H9 (cell line): Measurements from ENCODE around the gene DMRTB1. TPM values are rescaled to one million over a fixed set of nuclear protein-coding genes. Genes with fewer than 3 reads are reported as not detected.

Experiments used
- DNase-seq: peaks from one replicate; pipeline ENCODE4 v3.0.0-alpha.2; 2017
- H2AFZ ChIP-seq: one replicate; pipeline ENCODE4 v1.6.1; 2013; ENCODE audit warnings: mild to moderate bottlenecking, low read length, control low read depth, moderate library complexity
- H2AK5ac ChIP-seq: 2 replicates; pipeline ENCODE4 v1.6.1; 2013; ENCODE audit warnings: low read length, control low read depth, mixed read lengths; ENCODE audit not compliant: insufficient read length
- H2BK120ac ChIP-seq: one replicate; pipeline ENCODE4 v1.6.1; 2013; ENCODE audit warnings: low read depth, mild to moderate bottlenecking, low read length, control low read depth, inconsistent platforms; ENCODE audit not compliant: poor library complexity, severe bottlenecking
- H2BK12ac ChIP-seq: 2 replicates; pipeline ENCODE4 v1.6.1; 2013; ENCODE audit warnings: low read length, control low read depth, mixed read lengths, low read depth; ENCODE audit not compliant: insufficient read length
- H2BK15ac ChIP-seq: 2 replicates; pipeline ENCODE4 v1.6.1; 2013; ENCODE audit warnings: low read depth, low read length, control low read depth
- H2BK20ac ChIP-seq: one replicate; pipeline ENCODE4 v1.6.1; 2013; ENCODE audit warnings: low read depth, mild to moderate bottlenecking, low read length, control low read depth, inconsistent platforms; ENCODE audit not compliant: poor library complexity, severe bottlenecking
- H2BK5ac ChIP-seq: 2 replicates; pipeline ENCODE4 v1.6.1; 2013; ENCODE audit warnings: low read length, control low read depth, mixed read lengths; ENCODE audit not compliant: insufficient read length
- H3K14ac ChIP-seq: 2 replicates; pipeline ENCODE4 v1.6.1; 2013; ENCODE audit warnings: low read length, control low read depth; ENCODE audit not compliant: insufficient read depth
- H3K18ac ChIP-seq: 2 replicates; pipeline ENCODE4 v1.6.1; 2013; ENCODE audit warnings: low read depth, mild to moderate bottlenecking, mixed read lengths, low read length, control low read depth; ENCODE audit not compliant: insufficient read length
- H3K23ac ChIP-seq: 2 replicates; pipeline ENCODE4 v1.6.1; 2013; ENCODE audit warnings: low read length, control low read depth, mixed read lengths, low read depth; ENCODE audit not compliant: insufficient read length
- H3K23me2 ChIP-seq: 2 replicates; pipeline ENCODE4 v1.6.1; 2013; ENCODE audit warnings: low read depth, mild to moderate bottlenecking, mixed read lengths, low read length, control low read depth; ENCODE audit not compliant: insufficient read length, poor library complexity, severe bottlenecking
- H3K27ac ChIP-seq: 2 replicates; pipeline ENCODE4 v1.5.1; 2013; ENCODE audit warnings: low read length, control low read depth, mixed read lengths, low read depth; ENCODE audit not compliant: insufficient read length
- H3K27me3 ChIP-seq: 2 replicates; pipeline ENCODE4 v1.6.1; 2013; ENCODE audit warnings: low read length, control low read depth, inconsistent platforms; ENCODE audit not compliant: insufficient read depth
- H3K4ac ChIP-seq: 2 replicates; pipeline ENCODE4 v1.6.1; 2013; ENCODE audit warnings: low read depth, mild to moderate bottlenecking, control low read depth, inconsistent platforms, low read length, moderate library complexity
- H3K4me1 ChIP-seq: 2 replicates; pipeline ENCODE4 v1.6.1; 2013; ENCODE audit warnings: low read length, control low read depth, inconsistent platforms; ENCODE audit not compliant: insufficient read depth
- H3K4me2 ChIP-seq: 2 replicates; pipeline ENCODE4 v1.6.1; 2013; ENCODE audit warnings: low read length, control low read depth, mixed read lengths; ENCODE audit not compliant: insufficient read length, insufficient read depth
- H3K56ac ChIP-seq: 2 replicates; pipeline ENCODE4 v1.6.1; 2013; ENCODE audit warnings: low read depth, mild to moderate bottlenecking, mixed read lengths, low read length, control low read depth; ENCODE audit not compliant: insufficient read length
- H3K79me1 ChIP-seq: 2 replicates; pipeline ENCODE4 v1.6.1; 2013; ENCODE audit warnings: low read depth, mild to moderate bottlenecking, moderate library complexity, low read length, control low read depth, inconsistent platforms; ENCODE audit not compliant: insufficient read depth, poor library complexity, severe bottlenecking
- H3K79me2 ChIP-seq: 2 replicates; pipeline ENCODE4 v1.6.1; 2013; ENCODE audit warnings: low read length, control low read depth, inconsistent platforms; ENCODE audit not compliant: insufficient read depth
- H3K9ac ChIP-seq: 2 replicates; pipeline ENCODE4 v1.6.1; 2013; ENCODE audit warnings: low read length, control low read depth, mixed read lengths; ENCODE audit not compliant: insufficient read length; ENCODE audit errors: extremely low read depth
- H3K9me3 ChIP-seq: one replicate; pipeline ENCODE4 v1.6.1; 2013; ENCODE audit warnings: low read depth, low read length, inconsistent platforms; ENCODE audit not compliant: control insufficient read depth
- H3T11ph ChIP-seq: one replicate; pipeline ENCODE4 v1.6.1; 2013; ENCODE audit warnings: mild to moderate bottlenecking, low read length, control low read depth, inconsistent platforms
- H4K20me1 ChIP-seq: one replicate; pipeline ENCODE4 v1.6.1; 2013; ENCODE audit not compliant: control insufficient read depth, insufficient read length, insufficient read depth
- H4K5ac ChIP-seq: 2 replicates; pipeline ENCODE4 v1.6.1; 2013; ENCODE audit warnings: low read depth, mild to moderate bottlenecking, mixed read lengths, low read length, control low read depth; ENCODE audit not compliant: insufficient read length
- H4K8ac ChIP-seq: replicated peaks from 2 replicates; pipeline ENCODE4 v1.6.1; 2013; ENCODE audit warnings: low read length, control low read depth, mixed read lengths, low read depth; ENCODE audit not compliant: insufficient read length
- H4K91ac ChIP-seq: 2 replicates; pipeline ENCODE4 v1.6.1; 2013; ENCODE audit warnings: low read depth, mild to moderate bottlenecking, moderate library complexity, mixed read lengths, low read length, control low read depth; ENCODE audit not compliant: insufficient read length
- H3K27ac Mint-ChIP-seq, 3 experiments: 2 replicates in 2 of 3; 3 replicates in 1 of 3; pipeline ENCODE4 v1.8.0; 2020 to 2021; ENCODE audit warnings: mixed read lengths in 3 of 3, mild to moderate bottlenecking in 1 of 3, moderate library complexity in 1 of 3
- H3K27me3 Mint-ChIP-seq: 2 replicates; pipeline ENCODE4 v1.8.0; 2021; ENCODE audit warnings: low read depth, mild to moderate bottlenecking, moderate library complexity, mixed read lengths
- H3K36me3 Mint-ChIP-seq, 3 experiments: 2 replicates in 2 of 3; 3 replicates in 1 of 3; pipeline ENCODE4 v1.8.0; 2020 to 2021; ENCODE audit warnings: low read depth in 3 of 3, mixed read lengths in 3 of 3; ENCODE audit not compliant: insufficient read depth in 1 of 3
- H3K4me1 Mint-ChIP-seq, 2 experiments: 2 replicates each; pipeline ENCODE4 v1.8.0; 2020; ENCODE audit warnings: mixed read lengths in 2 of 2
- H3K4me3 Mint-ChIP-seq, 2 experiments: 2 replicates in 1 of 2; 3 replicates in 1 of 2; pipeline ENCODE4 v1.8.0; 2020 to 2021; ENCODE audit warnings: mild to moderate bottlenecking in 2 of 2, mixed read lengths in 2 of 2, moderate library complexity in 1 of 2
- H3K9me3 Mint-ChIP-seq, 2 experiments: 2 replicates in 1 of 2; 3 replicates in 1 of 2; pipeline ENCODE4 v1.8.0; 2020; ENCODE audit warnings: mild to moderate bottlenecking in 2 of 2, mixed read lengths in 2 of 2, moderate library complexity in 1 of 2
- WGBS: extraction: QIAGEN DNeasy Blood & Tissue Kit; methylation state at CpG from one replicate; pipeline ENCODE4 v1.1.7; 2013; ENCODE audit warnings: missing lambda C conversion rate, low lambda C conversion rate, mixed read lengths; ENCODE audit not compliant: insufficient read length; ENCODE audit errors: extremely low coverage; 5-methylcytosine and 5-hydroxymethylcytosine counted together
- total RNA-seq: library from RNA; stranded (reverse); gene quantifications from 2 replicates; pipeline ENCODE4 v1.2.1, GENCODE V29; 2021
- TF ChIP-seq, protein P1 (sequence below): fragments of 200-600 bp; sonication (generic); conservative IDR thresholded peaks from 3 replicates; pipeline ENCODE4 v1.8.0; 2021; ENCODE audit warnings: antibody characterized with exemption, mild to moderate bottlenecking

The DMRTB1 gene
- total RNA-seq, 1 experiment from 2014 or later, result not detected

GRCh38 chr1:53411541-53412152 lies 47.6 kb upstream of the DMRTB1 start:
- H3K4me1 Mint-ChIP-seq, result peaks cover 25 to 47% of the 10 kb centered on the region in 2 experiments

More at GRCh38 chr1:53411541-53412152, 47.6 kb upstream of the DMRTB1 start:
- Histone ChIP-seq H2BK5ac (no peak overlapping the region), H3T11ph (no peak overlapping the region), H2BK120ac (no peak overlapping the region), H3K9me3 (no peaks in the 10 kb centered on the region), H2AK5ac (no peak overlapping the region), H3K18ac (no peak overlapping the region), H2BK15ac (no peak overlapping the region), H3K79me1 (no peaks in the 10 kb centered on the region), H2BK12ac (no peak overlapping the region), H3K4me2 (no peak overlapping the region), H3K4me1 (peaks cover 2% of the 10 kb centered on the region; the same call in 1 of the 2 replicates), H3K56ac (no peak overlapping the region), H3K9ac (no peak overlapping the region), H3K27ac (no peak overlapping the region), H2AFZ (no peak overlapping the region), H2BK20ac (no peak overlapping the region), H3K23me2 (no peaks in the 10 kb centered on the region), H4K8ac (no peak overlapping the region), H4K20me1 (no peaks in the 10 kb centered on the region), H3K23ac (no peak overlapping the region), H3K27me3 (no peaks in the 10 kb centered on the region), H4K91ac (no peak overlapping the region), H3K79me2 (no peaks in the 10 kb centered on the region), H4K5ac (no peak overlapping the region), H3K14ac (0 out of 2 replicates have a peak overlapping the region, but pooled peaks have one; percentile 20), H3K4ac (no peak overlapping the region)
- no peak for DNase-seq
- TF ChIP-seq, protein P1, sequence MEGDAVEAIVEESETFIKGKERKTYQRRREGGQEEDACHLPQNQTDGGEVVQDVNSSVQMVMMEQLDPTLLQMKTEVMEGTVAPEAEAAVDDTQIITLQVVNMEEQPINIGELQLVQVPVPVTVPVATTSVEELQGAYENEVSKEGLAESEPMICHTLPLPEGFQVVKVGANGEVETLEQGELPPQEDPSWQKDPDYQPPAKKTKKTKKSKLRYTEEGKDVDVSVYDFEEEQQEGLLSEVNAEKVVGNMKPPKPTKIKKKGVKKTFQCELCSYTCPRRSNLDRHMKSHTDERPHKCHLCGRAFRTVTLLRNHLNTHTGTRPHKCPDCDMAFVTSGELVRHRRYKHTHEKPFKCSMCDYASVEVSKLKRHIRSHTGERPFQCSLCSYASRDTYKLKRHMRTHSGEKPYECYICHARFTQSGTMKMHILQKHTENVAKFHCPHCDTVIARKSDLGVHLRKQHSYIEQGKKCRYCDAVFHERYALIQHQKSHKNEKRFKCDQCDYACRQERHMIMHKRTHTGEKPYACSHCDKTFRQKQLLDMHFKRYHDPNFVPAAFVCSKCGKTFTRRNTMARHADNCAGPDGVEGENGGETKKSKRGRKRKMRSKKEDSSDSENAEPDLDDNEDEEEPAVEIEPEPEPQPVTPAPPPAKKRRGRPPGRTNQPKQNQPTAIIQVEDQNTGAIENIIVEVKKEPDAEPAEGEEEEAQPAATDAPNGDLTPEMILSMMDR, result no peak
- H3K9me3 Mint-ChIP-seq, result 0 out of 5 replicates have a peak, but pooled peaks cover 0 to 9% of the 10 kb centered on the region in 2 experiments
- no peak overlapping the region for H3K27ac Mint-ChIP-seq
- H3K27me3 Mint-ChIP-seq, result peaks cover 13% of the 10 kb centered on the region
- H3K4me3 Mint-ChIP-seq, result no peak overlapping the region
- H3K36me3 Mint-ChIP-seq, result peaks cover 4 to 12% (median 4%) of the 10 kb centered on the region in 3 experiments; a peak in 6 of 7 replicates
- no CpG with 5 or more reads among the region's 5 CpGs for WGBS
